Measurements from ENCODE around the gene TCP11.

DNA sequence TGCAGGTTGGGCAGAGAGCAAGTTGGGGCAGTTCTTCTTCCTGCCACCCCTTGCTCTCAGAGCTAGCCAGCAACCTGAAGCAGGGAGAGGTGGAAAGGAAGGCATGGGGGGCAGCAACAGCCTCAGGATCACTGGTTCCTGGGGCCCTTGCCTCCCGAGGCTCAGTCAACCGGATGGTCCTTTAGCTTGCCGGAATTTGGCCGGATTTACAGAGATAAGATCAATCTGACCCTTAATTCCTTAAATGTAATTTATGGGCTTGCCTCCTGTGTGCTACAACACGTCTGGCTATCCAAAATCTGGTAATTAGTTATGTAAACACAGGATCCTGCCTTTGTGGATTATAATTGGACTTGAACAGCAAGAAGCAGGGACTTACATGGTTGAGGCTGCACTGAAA is 19.5 kb upstream of the TCP11 start:
- TF ChIP-seq, protein P1, sequence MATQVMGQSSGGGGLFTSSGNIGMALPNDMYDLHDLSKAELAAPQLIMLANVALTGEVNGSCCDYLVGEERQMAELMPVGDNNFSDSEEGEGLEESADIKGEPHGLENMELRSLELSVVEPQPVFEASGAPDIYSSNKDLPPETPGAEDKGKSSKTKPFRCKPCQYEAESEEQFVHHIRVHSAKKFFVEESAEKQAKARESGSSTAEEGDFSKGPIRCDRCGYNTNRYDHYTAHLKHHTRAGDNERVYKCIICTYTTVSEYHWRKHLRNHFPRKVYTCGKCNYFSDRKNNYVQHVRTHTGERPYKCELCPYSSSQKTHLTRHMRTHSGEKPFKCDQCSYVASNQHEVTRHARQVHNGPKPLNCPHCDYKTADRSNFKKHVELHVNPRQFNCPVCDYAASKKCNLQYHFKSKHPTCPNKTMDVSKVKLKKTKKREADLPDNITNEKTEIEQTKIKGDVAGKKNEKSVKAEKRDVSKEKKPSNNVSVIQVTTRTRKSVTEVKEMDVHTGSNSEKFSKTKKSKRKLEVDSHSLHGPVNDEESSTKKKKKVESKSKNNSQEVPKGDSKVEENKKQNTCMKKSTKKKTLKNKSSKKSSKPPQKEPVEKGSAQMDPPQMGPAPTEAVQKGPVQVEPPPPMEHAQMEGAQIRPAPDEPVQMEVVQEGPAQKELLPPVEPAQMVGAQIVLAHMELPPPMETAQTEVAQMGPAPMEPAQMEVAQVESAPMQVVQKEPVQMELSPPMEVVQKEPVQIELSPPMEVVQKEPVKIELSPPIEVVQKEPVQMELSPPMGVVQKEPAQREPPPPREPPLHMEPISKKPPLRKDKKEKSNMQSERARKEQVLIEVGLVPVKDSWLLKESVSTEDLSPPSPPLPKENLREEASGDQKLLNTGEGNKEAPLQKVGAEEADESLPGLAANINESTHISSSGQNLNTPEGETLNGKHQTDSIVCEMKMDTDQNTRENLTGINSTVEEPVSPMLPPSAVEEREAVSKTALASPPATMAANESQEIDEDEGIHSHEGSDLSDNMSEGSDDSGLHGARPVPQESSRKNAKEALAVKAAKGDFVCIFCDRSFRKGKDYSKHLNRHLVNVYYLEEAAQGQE (IDR thresholded peaks at IDR 0.05; ENCODE audit: low read depth, low read length): no peak
- TF ChIP-seq, protein P2, sequence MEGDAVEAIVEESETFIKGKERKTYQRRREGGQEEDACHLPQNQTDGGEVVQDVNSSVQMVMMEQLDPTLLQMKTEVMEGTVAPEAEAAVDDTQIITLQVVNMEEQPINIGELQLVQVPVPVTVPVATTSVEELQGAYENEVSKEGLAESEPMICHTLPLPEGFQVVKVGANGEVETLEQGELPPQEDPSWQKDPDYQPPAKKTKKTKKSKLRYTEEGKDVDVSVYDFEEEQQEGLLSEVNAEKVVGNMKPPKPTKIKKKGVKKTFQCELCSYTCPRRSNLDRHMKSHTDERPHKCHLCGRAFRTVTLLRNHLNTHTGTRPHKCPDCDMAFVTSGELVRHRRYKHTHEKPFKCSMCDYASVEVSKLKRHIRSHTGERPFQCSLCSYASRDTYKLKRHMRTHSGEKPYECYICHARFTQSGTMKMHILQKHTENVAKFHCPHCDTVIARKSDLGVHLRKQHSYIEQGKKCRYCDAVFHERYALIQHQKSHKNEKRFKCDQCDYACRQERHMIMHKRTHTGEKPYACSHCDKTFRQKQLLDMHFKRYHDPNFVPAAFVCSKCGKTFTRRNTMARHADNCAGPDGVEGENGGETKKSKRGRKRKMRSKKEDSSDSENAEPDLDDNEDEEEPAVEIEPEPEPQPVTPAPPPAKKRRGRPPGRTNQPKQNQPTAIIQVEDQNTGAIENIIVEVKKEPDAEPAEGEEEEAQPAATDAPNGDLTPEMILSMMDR (IDR thresholded peaks at IDR 0.05): no peak

Data from SK-N-SH (cell line).